Esophagus squamous epithelium (tissue), 4 donors: Measurements from ENCODE around the gene BBS10.

Experiments used
- POLR2A ChIP-seq, 4 donors: fragments of 450-650 bp; IDR thresholded peaks; one replicate each; pipeline ENCODE4 v1.6.1; 2017; ENCODE audit warnings: antibody characterized with exemption in 4 of 4, mild to moderate bottlenecking in 4 of 4, moderate library complexity in 3 of 4
- TF ChIP-seq, protein P1 (sequence below), 6 experiments: fragments of 450-650 bp in 4 of 6; fragments of 200-600 bp in 2 of 6; sonication (generic) in 2 of 6; IDR thresholded peaks; one replicate each; pipeline ENCODE4 v1.5.1; 2016 to 2019; ENCODE audit warnings: antibody characterized with exemption in 6 of 6, mild to moderate bottlenecking in 4 of 6, moderate library complexity in 4 of 6

DNA sequence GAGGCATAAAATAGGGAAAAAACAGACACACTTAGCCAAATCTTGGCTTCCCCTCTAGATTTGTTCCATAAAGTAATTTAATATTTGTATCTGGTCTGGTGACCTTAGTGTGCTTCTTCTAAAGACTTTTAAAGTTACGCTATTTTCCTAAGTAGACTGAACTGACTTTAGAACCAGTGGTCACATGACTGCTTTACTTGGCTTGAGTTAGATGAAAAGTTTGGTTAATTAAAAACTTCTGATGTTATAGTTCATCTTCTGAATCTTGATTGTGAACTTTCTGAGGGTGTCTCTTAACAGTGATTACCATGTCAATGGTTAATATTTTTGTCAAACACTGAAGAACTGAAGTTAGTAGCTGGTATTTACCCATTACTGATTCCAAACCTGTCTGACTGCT, 2.6 kb downstream of the BBS10 start:
- TF ChIP-seq, protein P1, sequence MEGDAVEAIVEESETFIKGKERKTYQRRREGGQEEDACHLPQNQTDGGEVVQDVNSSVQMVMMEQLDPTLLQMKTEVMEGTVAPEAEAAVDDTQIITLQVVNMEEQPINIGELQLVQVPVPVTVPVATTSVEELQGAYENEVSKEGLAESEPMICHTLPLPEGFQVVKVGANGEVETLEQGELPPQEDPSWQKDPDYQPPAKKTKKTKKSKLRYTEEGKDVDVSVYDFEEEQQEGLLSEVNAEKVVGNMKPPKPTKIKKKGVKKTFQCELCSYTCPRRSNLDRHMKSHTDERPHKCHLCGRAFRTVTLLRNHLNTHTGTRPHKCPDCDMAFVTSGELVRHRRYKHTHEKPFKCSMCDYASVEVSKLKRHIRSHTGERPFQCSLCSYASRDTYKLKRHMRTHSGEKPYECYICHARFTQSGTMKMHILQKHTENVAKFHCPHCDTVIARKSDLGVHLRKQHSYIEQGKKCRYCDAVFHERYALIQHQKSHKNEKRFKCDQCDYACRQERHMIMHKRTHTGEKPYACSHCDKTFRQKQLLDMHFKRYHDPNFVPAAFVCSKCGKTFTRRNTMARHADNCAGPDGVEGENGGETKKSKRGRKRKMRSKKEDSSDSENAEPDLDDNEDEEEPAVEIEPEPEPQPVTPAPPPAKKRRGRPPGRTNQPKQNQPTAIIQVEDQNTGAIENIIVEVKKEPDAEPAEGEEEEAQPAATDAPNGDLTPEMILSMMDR (IDR thresholded peaks at IDR 0.05) = no peak
- no peak for TF ChIP-seq POLR2A (IDR thresholded peaks at IDR 0.05)
